Measurements from ENCODE around the gene RPL15.
"Not testable (repeated sequence)": the region's sequence is repeated elsewhere in the genome, so short reads cannot be mapped to it uniquely, and the experiment has no call there.

RPL15 gene

DNA sequence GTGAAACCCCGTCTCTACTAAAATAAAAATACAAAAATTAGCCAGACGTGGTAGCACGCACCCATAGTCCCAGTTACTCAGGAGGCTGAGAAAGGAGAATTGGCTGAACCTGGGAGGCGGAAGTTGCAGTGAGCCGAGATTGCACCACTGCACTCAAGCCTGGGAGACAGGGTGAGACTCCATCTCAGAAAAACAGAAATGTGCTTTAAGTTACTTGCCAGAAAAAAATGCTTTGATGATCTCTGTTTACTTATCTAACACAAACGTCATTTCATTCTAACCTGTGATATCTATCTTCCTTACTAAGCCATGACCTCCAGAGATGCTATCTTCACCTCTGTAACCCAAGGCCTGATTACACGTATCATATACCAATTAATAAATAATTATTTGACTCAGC lies 7.6 kb upstream of the RPL15 start (continued):
- TF ChIP-seq, protein P1, sequence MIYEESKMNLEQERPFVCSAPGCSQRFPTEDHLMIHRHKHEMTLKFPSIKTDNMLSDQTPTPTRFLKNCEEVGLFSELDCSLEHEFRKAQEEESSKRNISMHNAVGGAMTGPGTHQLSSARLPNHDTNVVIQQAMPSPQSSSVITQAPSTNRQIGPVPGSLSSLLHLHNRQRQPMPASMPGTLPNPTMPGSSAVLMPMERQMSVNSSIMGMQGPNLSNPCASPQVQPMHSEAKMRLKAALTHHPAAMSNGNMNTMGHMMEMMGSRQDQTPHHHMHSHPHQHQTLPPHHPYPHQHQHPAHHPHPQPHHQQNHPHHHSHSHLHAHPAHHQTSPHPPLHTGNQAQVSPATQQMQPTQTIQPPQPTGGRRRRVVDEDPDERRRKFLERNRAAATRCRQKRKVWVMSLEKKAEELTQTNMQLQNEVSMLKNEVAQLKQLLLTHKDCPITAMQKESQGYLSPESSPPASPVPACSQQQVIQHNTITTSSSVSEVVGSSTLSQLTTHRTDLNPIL (CRISPR knock-in tag; IDR thresholded peaks at IDR 0.05; ENCODE audit: low read depth): no peak

DNA sequence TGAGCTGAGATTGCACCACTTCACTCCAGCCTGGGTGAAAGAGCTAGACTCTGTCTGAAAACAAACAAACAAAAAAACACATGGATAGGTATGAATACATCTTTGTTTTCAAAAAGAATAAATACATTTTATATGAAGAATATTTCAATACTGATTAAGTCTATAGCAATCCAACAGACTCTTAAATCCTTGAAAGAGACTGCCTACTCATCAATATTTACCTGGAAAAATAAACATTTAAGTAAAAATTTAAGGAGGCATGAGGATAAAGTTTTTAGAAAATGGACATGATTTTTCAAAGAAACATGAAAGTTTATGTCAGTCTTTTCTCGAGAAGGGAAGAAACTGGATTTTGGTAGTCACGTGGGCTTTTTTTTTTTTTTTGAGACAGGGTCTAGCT lies 5.5 kb upstream of the RPL15 start:
- ATAC-seq: no peak
- TF ChIP-seq RARB (CRISPR knock-in tag; IDR thresholded peaks at IDR 0.05): no peak
- TF ChIP-seq, protein P2, sequence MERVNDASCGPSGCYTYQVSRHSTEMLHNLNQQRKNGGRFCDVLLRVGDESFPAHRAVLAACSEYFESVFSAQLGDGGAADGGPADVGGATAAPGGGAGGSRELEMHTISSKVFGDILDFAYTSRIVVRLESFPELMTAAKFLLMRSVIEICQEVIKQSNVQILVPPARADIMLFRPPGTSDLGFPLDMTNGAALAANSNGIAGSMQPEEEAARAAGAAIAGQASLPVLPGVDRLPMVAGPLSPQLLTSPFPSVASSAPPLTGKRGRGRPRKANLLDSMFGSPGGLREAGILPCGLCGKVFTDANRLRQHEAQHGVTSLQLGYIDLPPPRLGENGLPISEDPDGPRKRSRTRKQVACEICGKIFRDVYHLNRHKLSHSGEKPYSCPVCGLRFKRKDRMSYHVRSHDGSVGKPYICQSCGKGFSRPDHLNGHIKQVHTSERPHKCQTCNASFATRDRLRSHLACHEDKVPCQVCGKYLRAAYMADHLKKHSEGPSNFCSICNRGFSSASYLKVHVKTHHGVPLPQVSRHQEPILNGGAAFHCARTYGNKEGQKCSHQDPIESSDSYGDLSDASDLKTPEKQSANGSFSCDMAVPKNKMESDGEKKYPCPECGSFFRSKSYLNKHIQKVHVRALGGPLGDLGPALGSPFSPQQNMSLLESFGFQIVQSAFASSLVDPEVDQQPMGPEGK (CRISPR knock-in tag; IDR thresholded peaks at IDR 0.05; ENCODE audit: borderline replicate concordance): no peak
- TF ChIP-seq ESRRG (CRISPR knock-in tag; IDR thresholded peaks at IDR 0.05): no peak
- TF ChIP-seq ZC3H10 (CRISPR knock-in tag; IDR thresholded peaks at IDR 0.05): no peak
- TF ChIP-seq ZFP30 (CRISPR knock-in tag; IDR thresholded peaks at IDR 0.05): no peak
- TF ChIP-seq, protein P3, sequence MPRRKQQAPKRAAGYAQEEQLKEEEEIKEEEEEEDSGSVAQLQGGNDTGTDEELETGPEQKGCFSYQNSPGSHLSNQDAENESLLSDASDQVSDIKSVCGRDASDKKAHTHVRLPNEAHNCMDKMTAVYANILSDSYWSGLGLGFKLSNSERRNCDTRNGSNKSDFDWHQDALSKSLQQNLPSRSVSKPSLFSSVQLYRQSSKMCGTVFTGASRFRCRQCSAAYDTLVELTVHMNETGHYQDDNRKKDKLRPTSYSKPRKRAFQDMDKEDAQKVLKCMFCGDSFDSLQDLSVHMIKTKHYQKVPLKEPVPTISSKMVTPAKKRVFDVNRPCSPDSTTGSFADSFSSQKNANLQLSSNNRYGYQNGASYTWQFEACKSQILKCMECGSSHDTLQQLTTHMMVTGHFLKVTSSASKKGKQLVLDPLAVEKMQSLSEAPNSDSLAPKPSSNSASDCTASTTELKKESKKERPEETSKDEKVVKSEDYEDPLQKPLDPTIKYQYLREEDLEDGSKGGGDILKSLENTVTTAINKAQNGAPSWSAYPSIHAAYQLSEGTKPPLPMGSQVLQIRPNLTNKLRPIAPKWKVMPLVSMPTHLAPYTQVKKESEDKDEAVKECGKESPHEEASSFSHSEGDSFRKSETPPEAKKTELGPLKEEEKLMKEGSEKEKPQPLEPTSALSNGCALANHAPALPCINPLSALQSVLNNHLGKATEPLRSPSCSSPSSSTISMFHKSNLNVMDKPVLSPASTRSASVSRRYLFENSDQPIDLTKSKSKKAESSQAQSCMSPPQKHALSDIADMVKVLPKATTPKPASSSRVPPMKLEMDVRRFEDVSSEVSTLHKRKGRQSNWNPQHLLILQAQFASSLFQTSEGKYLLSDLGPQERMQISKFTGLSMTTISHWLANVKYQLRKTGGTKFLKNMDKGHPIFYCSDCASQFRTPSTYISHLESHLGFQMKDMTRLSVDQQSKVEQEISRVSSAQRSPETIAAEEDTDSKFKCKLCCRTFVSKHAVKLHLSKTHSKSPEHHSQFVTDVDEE (CRISPR knock-in tag; IDR thresholded peaks at IDR 0.05): no peak
- TF ChIP-seq ZNF8 (CRISPR knock-in tag; IDR thresholded peaks at IDR 0.05): no peak
- TF ChIP-seq ZFP3 (CRISPR knock-in tag; IDR thresholded peaks at IDR 0.05): no peak
- TF ChIP-seq GLIS3 (CRISPR knock-in tag; IDR thresholded peaks at IDR 0.05): no peak
- TF ChIP-seq OSR1 (CRISPR knock-in tag; IDR thresholded peaks at IDR 0.05): no peak
- no peak for TF ChIP-seq BACH2 (CRISPR knock-in tag; IDR thresholded peaks at IDR 0.05; ENCODE audit: borderline replicate concordance)
- TF ChIP-seq, protein P1 (CRISPR knock-in tag; IDR thresholded peaks at IDR 0.05; ENCODE audit: low read depth): no peak
- TF ChIP-seq, protein P4, sequence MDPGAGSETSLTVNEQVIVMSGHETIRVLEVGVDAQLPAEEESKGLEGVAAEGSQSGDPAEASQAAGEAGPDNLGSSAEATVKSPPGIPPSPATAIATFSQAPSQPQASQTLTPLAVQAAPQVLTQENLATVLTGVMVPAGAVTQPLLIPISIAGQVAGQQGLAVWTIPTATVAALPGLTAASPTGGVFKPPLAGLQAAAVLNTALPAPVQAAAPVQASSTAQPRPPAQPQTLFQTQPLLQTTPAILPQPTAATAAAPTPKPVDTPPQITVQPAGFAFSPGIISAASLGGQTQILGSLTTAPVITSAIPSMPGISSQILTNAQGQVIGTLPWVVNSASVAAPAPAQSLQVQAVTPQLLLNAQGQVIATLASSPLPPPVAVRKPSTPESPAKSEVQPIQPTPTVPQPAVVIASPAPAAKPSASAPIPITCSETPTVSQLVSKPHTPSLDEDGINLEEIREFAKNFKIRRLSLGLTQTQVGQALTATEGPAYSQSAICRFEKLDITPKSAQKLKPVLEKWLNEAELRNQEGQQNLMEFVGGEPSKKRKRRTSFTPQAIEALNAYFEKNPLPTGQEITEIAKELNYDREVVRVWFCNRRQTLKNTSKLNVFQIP (CRISPR knock-in tag; IDR thresholded peaks at IDR 0.05; ENCODE audit: borderline replicate concordance, low read depth): no peak

DNA sequence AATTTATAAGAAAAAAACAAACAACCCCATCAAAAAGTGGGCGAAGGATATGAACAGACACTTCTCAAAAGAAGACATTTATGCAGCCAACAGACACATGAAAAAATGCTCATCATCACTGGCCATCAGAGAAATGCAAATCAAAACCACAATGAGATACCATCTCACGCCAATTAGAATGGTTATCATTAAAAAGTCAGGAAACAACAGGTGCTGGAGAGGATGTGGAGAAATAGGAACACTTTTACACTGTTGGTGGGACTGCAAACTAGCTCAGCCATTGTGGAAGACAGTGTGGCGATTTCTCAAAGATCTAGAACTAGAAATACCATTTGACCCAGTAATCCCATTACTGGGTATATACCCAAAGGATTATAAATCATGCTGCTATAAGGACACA lies 4.6 kb upstream of the RPL15 start:
- ATAC-seq: not testable (repeated sequence)

DNA sequence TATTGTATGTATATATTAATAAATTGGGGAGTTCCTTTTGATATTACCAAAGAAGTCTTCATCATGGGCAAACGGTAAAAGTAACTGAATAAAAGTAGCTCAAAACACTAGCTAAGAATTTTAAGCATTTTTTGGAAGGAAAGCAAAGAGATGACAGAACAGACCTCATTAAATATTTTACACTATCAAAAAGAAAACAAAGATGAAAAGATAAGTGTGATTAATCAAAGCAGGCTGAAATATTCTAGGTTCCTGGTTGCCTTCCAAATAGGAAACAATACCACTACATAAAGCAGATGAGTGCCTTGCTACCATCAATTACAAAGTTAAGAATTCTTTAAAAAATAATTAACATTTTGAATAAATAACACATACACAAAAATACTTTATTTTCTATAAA lies 3.8 kb upstream of the RPL15 start:
- ATAC-seq: no peak
- TF ChIP-seq ISL1 (CRISPR knock-in tag; IDR thresholded peaks at IDR 0.05): peak; percentile 31; the same call in 1 of the 2 replicates
- TF ChIP-seq TOX (CRISPR knock-in tag; IDR thresholded peaks at IDR 0.05; ENCODE audit: borderline replicate concordance): no peak
- peak; percentile 55; the same call in 1 of the 2 replicates for TF ChIP-seq TCF4 (CRISPR knock-in tag; IDR thresholded peaks at IDR 0.05; ENCODE audit: borderline replicate concordance)

DNA sequence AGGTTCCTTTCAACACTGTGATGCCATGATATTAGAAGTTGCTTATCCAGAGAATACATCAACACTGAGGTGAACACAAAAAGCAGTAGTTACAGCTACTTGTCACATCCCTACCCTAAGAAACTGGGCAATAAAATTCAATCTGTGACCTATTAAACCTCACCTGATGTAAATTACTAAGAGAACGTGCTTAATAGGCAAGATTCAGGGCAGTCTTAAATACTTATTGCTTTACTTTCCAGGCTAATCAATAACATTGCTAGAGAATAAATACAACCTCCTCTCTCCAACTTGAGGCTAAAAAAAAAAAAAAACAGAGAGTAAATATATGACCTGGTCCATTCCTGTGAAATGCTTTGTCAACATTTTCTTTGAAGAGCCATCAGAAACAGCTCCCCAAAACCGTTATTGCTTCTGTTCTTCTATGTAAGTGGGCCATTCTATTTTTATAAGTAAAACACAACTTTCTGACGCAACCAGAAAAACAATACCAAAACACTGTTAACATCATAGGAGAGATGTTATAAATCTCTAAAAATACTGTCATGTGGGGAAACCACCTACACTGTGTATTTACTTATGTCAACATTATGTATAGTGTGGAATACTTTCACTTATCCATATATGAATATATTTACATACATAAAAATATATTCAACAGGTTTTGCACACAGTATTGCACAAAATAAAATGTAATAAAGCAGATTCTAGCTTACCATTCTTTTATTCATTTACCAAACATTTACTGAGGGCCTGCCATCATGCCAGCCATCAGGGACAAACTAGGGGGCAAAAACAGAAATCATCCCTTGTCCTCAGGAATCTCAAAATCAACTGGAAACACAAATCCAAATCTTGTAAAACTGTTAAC lies 2.8 kb upstream of the RPL15 start:
- no peak for ATAC-seq
- TF ChIP-seq SNAI2 (CRISPR knock-in tag; IDR thresholded peaks at IDR 0.05): no peak
- TF ChIP-seq, protein P3 (CRISPR knock-in tag; IDR thresholded peaks at IDR 0.05): no peak
- no peak for TF ChIP-seq OSR1 (CRISPR knock-in tag; IDR thresholded peaks at IDR 0.05)
- TF ChIP-seq ZFP3 (CRISPR knock-in tag; IDR thresholded peaks at IDR 0.05): no peak
- no peak for TF ChIP-seq GLIS3 (CRISPR knock-in tag; IDR thresholded peaks at IDR 0.05)
- no peak for TF ChIP-seq ISL1 (CRISPR knock-in tag; IDR thresholded peaks at IDR 0.05)
- TF ChIP-seq TOX (CRISPR knock-in tag; IDR thresholded peaks at IDR 0.05; ENCODE audit: borderline replicate concordance): no peak
- no peak for TF ChIP-seq ZNF70 (CRISPR knock-in tag; IDR thresholded peaks at IDR 0.05)
- no peak for TF ChIP-seq PPARA (CRISPR knock-in tag; IDR thresholded peaks at IDR 0.05; ENCODE audit: borderline replicate concordance)
- TF ChIP-seq TCF4 (CRISPR knock-in tag; IDR thresholded peaks at IDR 0.05; ENCODE audit: borderline replicate concordance): no peak
